ENCODE data around the gene TIMM13.
A peak's percentile ranks its signal among the peaks of the same experiment; 100 is the strongest.
"Not testable (repeated sequence)": the region's sequence is repeated elsewhere in the genome, so short reads cannot be mapped to it uniquely, and the experiment has no call there.

Gene TIMM13

DNA sequence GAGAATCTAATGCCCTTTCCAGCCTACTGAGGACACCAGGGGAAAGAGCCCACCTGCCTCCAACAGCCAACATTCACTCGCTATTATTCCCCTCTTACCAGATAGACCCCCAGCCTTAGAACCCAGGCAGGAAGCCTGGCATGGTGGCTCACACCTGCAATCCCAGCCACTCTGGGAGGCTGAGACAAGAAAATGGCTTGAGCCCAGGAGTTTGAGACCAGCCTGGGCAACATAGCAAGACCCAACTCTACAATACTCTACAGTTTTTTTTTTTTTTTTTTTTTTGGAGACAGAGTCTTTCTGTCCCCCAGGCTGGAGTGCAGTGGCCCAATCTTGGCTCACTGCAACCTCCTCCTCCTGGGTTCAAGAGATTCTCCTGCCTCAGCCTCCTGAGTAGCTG is 32.9 kb upstream of the TIMM13 start:
- DNase-seq (ENCODE audit: extremely low read depth, low read depth): no peak
- TF ChIP-seq, protein P1, sequence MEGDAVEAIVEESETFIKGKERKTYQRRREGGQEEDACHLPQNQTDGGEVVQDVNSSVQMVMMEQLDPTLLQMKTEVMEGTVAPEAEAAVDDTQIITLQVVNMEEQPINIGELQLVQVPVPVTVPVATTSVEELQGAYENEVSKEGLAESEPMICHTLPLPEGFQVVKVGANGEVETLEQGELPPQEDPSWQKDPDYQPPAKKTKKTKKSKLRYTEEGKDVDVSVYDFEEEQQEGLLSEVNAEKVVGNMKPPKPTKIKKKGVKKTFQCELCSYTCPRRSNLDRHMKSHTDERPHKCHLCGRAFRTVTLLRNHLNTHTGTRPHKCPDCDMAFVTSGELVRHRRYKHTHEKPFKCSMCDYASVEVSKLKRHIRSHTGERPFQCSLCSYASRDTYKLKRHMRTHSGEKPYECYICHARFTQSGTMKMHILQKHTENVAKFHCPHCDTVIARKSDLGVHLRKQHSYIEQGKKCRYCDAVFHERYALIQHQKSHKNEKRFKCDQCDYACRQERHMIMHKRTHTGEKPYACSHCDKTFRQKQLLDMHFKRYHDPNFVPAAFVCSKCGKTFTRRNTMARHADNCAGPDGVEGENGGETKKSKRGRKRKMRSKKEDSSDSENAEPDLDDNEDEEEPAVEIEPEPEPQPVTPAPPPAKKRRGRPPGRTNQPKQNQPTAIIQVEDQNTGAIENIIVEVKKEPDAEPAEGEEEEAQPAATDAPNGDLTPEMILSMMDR (IDR thresholded peaks at IDR 0.05; ENCODE audit: low read depth, low read length, missing control alignments): no peak
- no peak overlapping the region for H3K4me3 ChIP-seq (replicated peaks; ENCODE audit: low read depth, low read length)

DNA sequence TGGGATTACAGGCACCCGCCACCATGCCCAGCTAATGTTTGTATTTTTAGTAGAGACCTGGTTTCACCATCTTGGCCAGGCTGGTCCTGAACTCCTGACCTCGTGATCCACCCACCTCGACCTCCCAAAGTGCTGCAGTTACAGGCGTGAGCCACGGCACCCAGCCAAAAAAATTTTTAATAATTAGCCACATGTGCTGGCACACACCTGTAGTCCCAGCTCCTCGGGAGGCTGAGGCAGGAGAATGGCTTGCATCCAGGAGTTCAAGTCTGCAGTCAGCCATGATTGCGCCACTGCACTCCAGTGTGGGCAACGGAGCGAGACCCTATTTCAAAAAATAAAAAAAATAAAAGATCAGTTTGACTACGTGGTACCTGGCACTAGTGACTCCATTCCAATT is 31.4 kb upstream of the TIMM13 start:
- H3K4me3 ChIP-seq (replicated peaks; ENCODE audit: low read depth, low read length); DNase-seq (ENCODE audit: extremely low read depth, low read depth): not testable (repeated sequence)

DNA sequence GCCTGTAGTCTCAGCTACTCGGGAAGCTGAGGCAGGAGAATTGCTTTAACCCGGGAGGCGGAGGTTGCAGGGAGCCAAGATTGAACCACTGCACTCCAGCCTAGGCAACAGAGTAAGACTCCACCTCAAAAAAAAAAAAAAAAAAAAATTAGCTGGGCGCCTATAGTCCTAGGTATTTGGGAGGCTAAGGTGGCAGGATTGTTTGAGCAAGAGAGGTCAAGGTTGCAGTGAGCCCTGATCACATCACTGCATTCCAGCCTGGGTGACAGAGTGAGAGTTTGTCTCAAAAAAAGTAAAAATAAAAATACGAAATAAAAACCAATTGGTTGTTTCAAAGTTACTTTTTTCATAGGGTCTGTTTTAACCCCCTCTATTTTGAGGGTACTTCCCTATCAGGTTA is 30.7 kb upstream of the TIMM13 start:
- no peak overlapping the region for H3K4me3 ChIP-seq (replicated peaks; ENCODE audit: low read depth, low read length)
- no peak for DNase-seq (ENCODE audit: extremely low read depth, low read depth)
- TF ChIP-seq, protein P1 (IDR thresholded peaks at IDR 0.05; ENCODE audit: low read depth, low read length, missing control alignments): no peak

DNA sequence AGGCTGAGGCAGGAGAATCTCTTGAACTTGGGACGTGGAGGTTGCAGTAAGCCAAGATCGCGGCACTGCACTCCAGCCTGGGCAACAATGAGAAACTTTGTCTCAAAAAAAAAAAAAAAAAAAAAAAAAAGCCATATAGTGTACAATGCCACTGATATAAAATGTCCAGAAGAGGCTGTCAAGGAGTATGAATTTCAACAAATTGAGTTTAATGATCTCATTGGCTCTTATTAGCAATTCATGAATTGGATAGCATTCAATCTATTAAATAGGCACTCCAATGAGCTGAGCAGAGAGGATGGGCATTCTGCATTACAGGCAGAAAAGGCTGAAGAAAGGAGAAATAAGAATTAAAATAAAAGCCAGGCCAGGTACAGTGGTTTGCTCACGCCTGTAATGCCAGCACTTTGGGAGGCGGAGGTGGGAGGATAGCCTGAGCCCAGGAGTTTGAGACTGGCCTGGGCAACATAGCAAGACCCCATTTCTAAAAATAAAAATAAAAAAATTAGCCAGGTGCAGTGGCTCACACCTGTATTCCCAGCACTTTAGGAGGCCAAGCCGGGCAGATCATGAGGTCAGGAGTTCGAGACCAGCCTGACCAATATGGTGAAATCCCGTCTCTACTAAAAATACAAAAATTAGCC is 30.1 kb upstream of the TIMM13 start:
- H3K4me3 ChIP-seq (replicated peaks; ENCODE audit: low read depth, low read length): peak overlapping the region; percentile 38
- DNase-seq (ENCODE audit: extremely low read depth, low read depth): no peak
- TF ChIP-seq, protein P1 (IDR thresholded peaks at IDR 0.05; ENCODE audit: low read depth, low read length, missing control alignments): no peak

DNA sequence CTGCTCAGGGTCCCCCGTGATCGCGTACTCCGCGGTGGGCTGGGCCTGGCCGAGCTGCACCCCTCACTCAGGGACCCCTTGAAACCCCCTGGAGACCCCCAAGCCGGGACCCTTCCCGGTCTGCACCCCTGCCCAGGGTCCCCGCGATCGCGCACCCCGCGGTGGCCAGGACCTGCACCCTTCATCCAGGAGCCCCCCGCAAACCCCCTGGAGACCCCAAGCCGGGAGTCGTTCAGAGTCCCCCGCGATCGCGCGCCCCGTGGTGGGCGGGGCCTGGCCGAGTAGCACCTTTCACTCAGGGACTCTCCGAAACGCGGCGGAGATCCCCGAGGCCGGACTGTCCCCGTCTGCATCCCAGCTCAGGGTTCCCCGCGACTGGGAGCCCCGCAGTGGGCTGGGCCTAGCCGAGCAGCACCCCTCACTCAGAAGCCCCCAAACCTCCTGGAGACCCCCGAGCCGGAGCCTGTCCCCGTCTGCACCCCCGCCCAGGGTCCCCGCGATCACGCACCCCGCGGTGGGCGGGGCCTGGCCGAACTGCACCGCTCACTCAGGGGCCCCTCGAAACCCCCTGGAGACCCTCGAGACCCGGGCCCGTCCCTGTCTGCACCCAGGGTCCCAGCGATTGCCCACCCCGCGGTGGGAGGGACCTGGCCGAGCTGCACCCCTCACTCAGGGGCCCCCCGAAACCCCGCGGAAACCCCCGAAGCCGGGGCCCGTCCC is 28.6 kb upstream of the TIMM13 start:
- TF ChIP-seq, protein P1 (IDR thresholded peaks at IDR 0.05; ENCODE audit: low read depth, low read length, missing control alignments): no peak
- peak overlapping the region; percentile 98 for H3K4me3 ChIP-seq (replicated peaks; ENCODE audit: low read depth, low read length)
- no peak for DNase-seq (ENCODE audit: extremely low read depth, low read depth)

DNA sequence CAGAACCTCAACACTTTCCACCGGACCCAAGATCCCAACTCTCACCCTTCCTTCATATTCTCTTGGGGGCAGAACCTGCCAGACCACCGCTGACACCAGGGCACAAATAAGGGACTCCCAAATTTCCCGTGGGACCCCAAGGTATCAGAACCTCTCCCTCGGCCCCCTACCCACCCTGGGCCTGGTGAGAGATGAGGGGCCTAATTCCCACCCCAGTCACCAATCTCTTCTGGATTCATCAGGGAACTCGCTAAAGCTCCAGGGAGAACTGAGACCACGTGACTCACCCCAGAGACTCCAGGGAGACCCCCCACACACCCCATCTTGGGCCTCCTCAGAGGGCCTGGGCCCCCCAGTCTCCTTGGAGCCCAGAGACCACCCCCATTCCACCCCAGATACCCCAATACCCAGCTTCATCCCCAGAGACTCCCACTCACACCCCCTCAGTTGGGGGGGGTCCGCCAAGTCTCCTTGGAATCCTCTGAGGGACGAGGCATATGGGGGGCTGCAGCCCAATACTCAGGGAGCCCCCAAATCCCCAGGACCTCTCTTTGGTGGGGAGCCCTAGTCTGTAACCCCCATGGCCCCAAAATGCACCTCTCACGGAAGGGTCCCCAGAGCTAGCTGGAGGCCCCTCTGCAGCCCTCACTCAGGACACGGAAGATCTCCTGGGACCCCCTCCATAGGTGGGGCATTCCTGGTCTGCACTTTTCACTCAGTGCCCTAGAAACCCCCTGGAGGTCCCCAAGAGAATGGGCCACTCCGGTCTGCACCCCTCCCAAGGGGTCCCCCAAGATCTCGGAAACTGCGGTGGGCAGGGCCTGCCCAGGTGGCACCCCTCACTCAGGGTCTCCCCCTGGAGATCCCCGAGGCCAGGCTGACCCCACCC is 27.8 kb upstream of the TIMM13 start:
- no peak for DNase-seq (ENCODE audit: extremely low read depth, low read depth)
- TF ChIP-seq, protein P1 (IDR thresholded peaks at IDR 0.05; ENCODE audit: low read depth, low read length, missing control alignments): no peak
- H3K4me3 ChIP-seq (replicated peaks; ENCODE audit: low read depth, low read length): peak overlapping the region; percentile 98
